Activated T-cell treated with anti-CD3 and anti-CD28 coated beads, Interleukin-2, amount 50 U/mL, for 72 hours (primary cell): ENCODE data around the gene ARL5C. TPM values are rescaled to one million over a fixed set of nuclear protein-coding genes. Genes with fewer than 3 reads are reported as not detected.

ENCODE experiments used
- ATAC-seq, 2 donors: fragments of 150-1000 bp; cut with Tn5 transposase; replicated peaks in 1 of 2; 2 replicates each; pipeline ENCODE4 v1.10.0; 2021; ENCODE audit warnings: moderate library complexity in 2 of 2, mild to moderate bottlenecking in 1 of 2
- DNase-seq, 2 donors: peaks; one replicate each; pipeline ENCODE4 v3.0.0; 2021 to 2022; ENCODE audit warnings: mixed read lengths in 1 of 2
- H3K27ac Mint-ChIP-seq: one replicate; pipeline ENCODE4 v1.8.0; 2022; ENCODE audit warnings: mild to moderate bottlenecking, moderate library complexity, mixed read lengths
- H3K27me3 Mint-ChIP-seq: one replicate; pipeline ENCODE4 v1.8.0; 2022; ENCODE audit warnings: low read depth, mixed read lengths
- H3K36me3 Mint-ChIP-seq, 2 donors: one replicate each; pipeline ENCODE4 v1.8.0; 2022; ENCODE audit warnings: mixed read lengths in 2 of 2, mild to moderate bottlenecking in 1 of 2; ENCODE audit not compliant: insufficient read depth in 2 of 2
- H3K4me1 Mint-ChIP-seq: one replicate; pipeline ENCODE4 v1.8.0; 2022; ENCODE audit warnings: low read depth, mixed read lengths
- H3K4me3 Mint-ChIP-seq, 2 donors: one replicate each; pipeline ENCODE4 v1.8.0; 2022; ENCODE audit warnings: mild to moderate bottlenecking in 2 of 2, mixed read lengths in 2 of 2, moderate library complexity in 2 of 2
- H3K9me3 Mint-ChIP-seq, 2 donors: one replicate each; pipeline ENCODE4 v1.8.0; 2022; ENCODE audit warnings: mixed read lengths in 2 of 2
- total RNA-seq, 2 donors: library from RNA; stranded (reverse); gene quantifications; one replicate each; pipeline ENCODE4 v1.2.3, GENCODE V29; 2022

ARL5C gene
- total RNA-seq, 2 donors from 2014 or later: 0.12 to 0.16 TPM

DNA sequence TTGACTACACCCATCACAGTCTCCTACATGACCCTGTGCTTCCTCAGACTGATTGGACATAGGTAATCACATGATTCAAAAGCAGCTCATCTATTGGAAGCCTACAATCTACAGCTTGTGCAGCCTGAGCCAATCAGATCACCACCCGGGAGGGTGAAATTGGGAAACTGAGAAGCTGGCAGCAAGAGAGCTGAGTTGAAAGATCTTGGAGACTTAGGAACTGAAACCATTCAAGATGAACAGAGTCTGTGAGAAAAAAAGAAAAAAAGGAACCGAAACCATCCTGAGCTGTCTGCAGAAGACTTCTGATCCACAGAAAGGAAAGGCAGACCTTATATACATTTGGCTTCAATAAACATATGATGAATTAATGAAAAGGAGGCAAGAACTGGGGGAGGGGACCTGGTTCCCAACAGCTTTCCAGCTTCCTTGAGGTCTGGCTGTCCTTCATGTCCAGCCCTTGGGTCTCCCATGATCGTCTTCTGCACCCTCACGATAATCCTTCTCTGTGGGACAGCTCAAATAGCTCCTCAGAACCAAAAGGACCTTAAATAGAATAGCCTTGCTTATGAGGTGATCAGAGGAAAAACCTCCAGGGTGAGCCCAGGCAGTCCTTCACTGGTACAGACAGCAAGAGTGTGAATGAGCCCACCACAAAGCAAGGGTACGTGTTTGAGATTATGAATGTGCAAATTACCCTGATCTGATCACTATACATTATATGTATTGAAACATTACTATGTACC, 47.1 kb downstream of the ARL5C start:
- no peaks in the 10 kb centered on the region for H3K9me3 Mint-ChIP-seq
- H3K4me3 Mint-ChIP-seq: no peak overlapping the region
- H3K27ac Mint-ChIP-seq: no peak overlapping the region
- DNase-seq (no peak), ATAC-seq (no peak)
- no peaks in the 10 kb centered on the region for H3K27me3 Mint-ChIP-seq
- no peaks in the 10 kb centered on the region for H3K4me1 Mint-ChIP-seq
- no peaks in the 10 kb centered on the region for H3K36me3 Mint-ChIP-seq

DNA sequence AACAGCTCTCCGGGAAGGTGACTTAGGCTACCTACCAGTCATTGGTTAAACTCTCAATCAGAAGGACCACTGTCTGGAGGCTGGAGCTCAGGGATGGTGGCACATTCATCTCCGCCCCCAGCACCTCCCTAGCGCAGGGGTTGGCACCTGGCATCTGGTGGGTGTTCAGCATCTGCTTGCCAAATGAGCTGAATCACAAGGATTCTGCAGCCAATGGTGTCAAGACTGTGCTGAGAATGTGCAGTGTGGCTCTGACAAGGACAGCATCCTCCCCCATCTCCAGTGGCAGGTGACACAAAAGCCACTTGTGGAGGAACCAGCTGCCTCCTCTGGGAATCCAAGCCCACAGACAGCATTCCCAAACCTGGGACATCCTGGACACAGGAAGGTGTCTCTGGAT, 49.7 kb downstream of the ARL5C start:
- Mint-ChIP-seq H3K4me3 (no peak overlapping the region), H3K36me3 (no peaks in the 10 kb centered on the region), H3K4me1 (peaks cover 6% of the 10 kb centered on the region), H3K9me3 (no peaks in the 10 kb centered on the region), H3K27ac (no peak overlapping the region), H3K27me3 (no peaks in the 10 kb centered on the region)
- no peak for ATAC-seq
- DNase-seq: no peak

DNA sequence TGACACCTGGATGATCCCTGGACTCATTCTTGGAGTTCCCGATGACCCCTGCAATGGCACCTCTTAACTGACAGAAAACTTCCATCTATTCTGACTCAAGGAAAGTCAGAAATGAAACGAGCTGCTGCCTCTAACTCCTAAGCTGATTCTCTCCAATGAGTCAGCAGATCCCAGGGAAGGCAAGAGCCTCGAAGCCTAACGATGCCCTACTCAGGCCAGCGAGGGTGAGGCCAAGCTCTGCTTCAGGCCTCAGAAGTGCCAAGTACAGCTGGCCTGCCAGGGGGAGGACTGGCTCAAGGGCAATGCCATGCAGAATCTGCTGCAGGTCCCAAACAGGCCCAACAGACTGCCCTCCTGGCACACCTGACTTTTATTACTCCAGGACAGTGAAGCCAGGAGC, 50.8 kb downstream of the ARL5C start:
- Mint-ChIP-seq H3K27ac (no peak overlapping the region), H3K4me1 (peaks cover 6% of the 10 kb centered on the region), H3K4me3 (no peak overlapping the region), H3K27me3 (no peaks in the 10 kb centered on the region), H3K36me3 (no peaks in the 10 kb centered on the region), H3K9me3 (no peaks in the 10 kb centered on the region)
- ATAC-seq (no peak), DNase-seq (no peak)

DNA sequence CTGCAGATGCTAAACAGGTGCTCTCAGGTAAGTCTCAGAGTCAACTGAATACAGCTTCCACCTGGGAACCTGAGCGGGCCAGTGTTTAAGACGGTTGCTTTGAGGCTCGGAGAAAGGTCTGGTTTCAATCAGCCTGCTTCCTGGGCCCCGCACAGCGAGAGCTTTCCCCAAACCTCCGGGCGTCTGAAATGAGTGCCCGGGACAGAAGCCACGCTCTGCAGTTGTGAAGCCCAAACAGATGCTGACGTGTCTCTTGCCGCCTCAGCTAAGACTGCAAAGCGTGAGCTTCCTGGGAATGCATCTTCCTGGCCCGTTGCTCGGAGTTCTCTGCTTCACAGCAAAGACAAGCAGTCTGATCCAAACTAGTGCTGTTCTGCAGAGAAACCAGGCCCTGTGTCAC, 51.2 kb downstream of the ARL5C start:
- no peak for DNase-seq
- Mint-ChIP-seq H3K36me3 (no peaks in the 10 kb centered on the region), H3K27me3 (no peaks in the 10 kb centered on the region), H3K4me1 (peaks cover 6% of the 10 kb centered on the region), H3K4me3 (no peak overlapping the region), H3K9me3 (no peaks in the 10 kb centered on the region), H3K27ac (no peak overlapping the region)
- no peak for ATAC-seq

DNA sequence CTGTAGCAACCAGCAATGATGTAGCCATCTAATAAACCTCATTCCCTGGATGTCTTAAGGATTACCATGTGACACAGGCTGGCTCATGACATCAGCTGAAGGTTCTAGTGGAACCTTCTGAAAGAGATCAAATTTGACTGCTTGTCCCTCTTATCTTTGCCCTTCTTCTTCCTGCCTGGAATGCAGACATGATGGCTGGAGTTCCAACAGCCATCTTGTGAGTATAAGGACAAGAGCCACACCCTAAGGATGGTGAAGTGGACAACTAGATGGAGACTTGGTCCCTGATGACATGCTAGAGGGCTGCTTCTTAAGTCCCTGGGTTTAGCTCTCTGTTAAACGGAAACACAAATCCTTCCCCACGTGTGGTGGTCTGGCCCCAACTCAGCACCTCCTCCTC, 52.1 kb downstream of the ARL5C start:
- Mint-ChIP-seq H3K9me3 (no peaks in the 10 kb centered on the region), H3K27me3 (no peaks in the 10 kb centered on the region), H3K27ac (no peak overlapping the region), H3K36me3 (no peaks in the 10 kb centered on the region), H3K4me3 (no peak overlapping the region), H3K4me1 (peaks cover 6% of the 10 kb centered on the region)
- ATAC-seq (no peak), DNase-seq (no peak)

DNA sequence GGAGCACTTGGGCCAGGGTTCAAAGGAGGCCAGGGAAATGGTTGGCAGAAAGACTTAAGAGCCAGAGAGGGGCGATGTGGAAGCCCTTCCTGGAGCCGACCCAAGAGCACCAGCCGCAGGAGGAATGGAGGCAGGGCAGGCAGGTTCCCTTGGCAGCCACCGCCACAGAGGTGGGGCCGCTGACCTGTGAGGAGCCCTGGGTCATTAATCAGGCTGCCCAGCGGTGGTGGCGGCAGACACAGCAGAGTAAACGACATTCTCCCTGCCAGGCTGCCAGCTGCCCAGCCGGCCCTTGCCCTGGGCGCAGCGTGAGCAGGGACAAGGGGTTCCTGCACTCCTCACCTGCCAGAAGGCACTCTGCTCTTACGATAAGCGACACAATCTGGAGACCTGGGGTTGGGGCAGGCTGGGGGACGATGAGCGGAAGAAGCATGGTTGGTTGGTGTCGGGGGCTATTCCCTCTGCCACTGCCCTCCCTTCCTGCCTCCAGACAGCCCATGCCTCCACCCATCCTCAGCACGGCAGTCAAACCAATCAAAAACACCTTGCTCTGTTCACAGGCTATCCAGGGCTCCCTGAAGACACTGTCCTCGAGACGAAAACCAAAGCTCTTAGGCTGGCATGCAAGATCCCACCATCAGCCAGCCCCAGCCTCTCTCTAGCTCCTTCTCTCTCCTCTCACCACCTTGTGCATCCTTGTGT, 55.4 kb downstream of the ARL5C start:
- no peaks in the 10 kb centered on the region for H3K36me3 Mint-ChIP-seq
- peaks cover 6% of the 10 kb centered on the region for H3K4me1 Mint-ChIP-seq
- ATAC-seq: no peak
- H3K4me3 Mint-ChIP-seq: no peak overlapping the region
- H3K9me3 Mint-ChIP-seq: no peaks in the 10 kb centered on the region
- H3K27ac Mint-ChIP-seq: no peak overlapping the region
- no peaks in the 10 kb centered on the region for H3K27me3 Mint-ChIP-seq
- DNase-seq: no peak

DNA sequence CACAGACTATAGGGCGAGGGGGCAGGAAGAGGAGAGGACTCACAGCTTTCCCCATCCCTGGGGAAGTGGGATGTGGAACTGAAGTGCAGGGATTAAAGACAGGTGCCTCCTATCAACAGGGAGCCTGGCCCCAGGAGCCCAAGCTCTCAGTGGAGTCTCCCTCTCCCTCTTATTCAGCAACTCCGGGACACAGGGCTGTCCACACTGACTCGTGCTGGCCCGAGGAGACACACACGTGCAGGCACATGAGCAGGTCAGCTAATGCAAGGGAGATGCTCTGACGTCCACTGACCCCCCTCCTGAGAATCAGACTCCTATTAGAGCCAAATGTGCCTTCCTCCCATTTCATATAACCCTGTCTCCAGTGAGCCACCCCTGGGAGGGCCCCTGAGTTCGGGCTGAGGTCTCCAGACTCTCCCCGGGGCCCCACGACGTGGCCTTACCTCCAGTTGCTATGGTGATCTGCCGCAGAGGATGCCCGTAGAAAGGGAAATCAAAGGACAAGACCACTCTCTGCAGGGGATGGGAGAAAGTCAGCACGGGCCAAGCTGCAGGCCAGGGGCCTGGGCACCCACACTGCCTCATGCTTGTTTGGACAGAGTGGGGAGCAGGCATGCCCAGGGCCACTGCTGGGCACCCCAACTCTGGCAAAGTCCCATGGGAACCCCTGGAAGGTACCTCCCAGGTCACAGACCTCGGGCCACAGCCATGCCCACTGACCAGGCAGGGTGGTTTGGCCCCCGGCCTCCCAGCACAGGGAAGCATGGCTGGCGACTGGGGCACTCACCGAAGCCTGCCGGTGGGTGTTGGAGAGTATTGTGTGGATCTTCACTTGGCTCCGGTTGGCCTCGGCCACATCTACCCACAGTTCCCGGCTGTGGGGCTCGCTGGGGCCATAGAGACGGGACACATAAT, 57.2 kb downstream of the ARL5C start:
- DNase-seq (no peak), ATAC-seq (no peak)
- Mint-ChIP-seq H3K27me3 (no peaks in the 10 kb centered on the region), H3K36me3 (no peaks in the 10 kb centered on the region), H3K27ac (no peak overlapping the region), H3K4me1 (peaks cover 6% of the 10 kb centered on the region), H3K4me3 (no peak overlapping the region), H3K9me3 (no peaks in the 10 kb centered on the region)

DNA sequence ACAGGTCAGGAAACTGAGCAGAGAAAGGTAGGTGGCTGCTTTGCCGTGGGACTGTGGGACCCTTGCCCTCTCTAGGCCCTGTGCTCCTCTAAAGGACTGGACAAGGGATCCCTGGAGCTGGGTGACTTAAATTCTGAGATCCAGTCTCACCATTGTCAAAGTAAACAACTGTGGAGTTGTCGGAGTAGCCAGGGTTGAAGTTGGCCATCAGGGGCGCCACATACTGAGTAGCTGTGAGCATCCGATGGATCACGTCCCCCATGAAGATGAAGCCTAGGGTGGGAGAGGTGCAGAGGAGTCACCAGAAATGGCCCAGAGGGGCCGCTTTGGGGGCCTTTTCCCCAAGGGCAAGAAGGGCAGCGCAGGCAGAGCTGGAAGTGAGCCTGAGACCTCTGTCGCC, 58.0 kb downstream of the ARL5C start:
- Mint-ChIP-seq H3K4me3 (no peak overlapping the region), H3K9me3 (no peaks in the 10 kb centered on the region), H3K27ac (no peak overlapping the region), H3K27me3 (no peaks in the 10 kb centered on the region), H3K36me3 (no peaks in the 10 kb centered on the region), H3K4me1 (peaks cover 6% of the 10 kb centered on the region)
- ATAC-seq (no peak), DNase-seq (no peak)

DNA sequence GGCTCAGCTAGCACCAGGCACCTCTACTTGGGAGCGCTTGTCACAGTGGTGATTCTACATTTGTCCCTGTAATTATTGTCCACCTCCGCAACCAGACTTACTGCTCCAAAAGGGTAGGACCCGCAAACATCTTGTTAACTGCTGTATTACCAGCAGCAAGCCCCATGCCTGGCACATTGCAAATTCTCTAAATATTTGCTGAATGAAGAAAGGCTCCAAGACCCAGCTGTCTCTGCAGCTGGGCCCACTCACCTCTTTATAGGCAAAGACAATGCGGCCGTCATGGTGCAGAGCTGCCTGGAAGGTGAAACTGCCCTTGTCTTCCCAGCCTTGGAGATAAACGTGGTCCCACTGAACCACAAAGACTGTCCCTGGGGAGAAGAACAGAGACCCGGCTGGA, 58.8 kb downstream of the ARL5C start:
- Mint-ChIP-seq H3K36me3 (no peaks in the 10 kb centered on the region), H3K9me3 (no peaks in the 10 kb centered on the region), H3K4me1 (peaks cover 7% of the 10 kb centered on the region)

More for the DNA sequence above, 58.8 kb downstream of the ARL5C start:
- ATAC-seq: no peak
- no peak for DNase-seq
- Mint-ChIP-seq H3K27ac (no peak overlapping the region), H3K4me3 (no peak overlapping the region), H3K27me3 (no peaks in the 10 kb centered on the region)

Other genes starting within 250 kb of the ARL5C start
- under 1 TPM in 1 of 2 donors, not detected in 1; 0.16 TPM for gene FBXO47, start 198.8 kb downstream of the ARL5C start, total RNA-seq
- 1 to 10 TPM; 3.0 to 5.6 TPM for gene PLXDC1, start 14.5 kb downstream of the ARL5C start, total RNA-seq
- 10 to 100 TPM; 10.5 to 15.3 TPM for gene CACNB1, start 31.5 kb upstream of the ARL5C start, total RNA-seq
- 1,000 to 10,000 TPM; 2,889 to 2,909 TPM for gene RPL19, start 34.1 kb upstream of the ARL5C start, total RNA-seq
- under 1 TPM in 1 of 2 donors, not detected in 1; 0.07 TPM for gene STAC2, start 59.8 kb upstream of the ARL5C start, total RNA-seq
- 10 to 100 TPM; 28.5 to 30.5 TPM for gene FBXL20, start 235.5 kb upstream of the ARL5C start, total RNA-seq